Measurements from ENCODE around the gene NFKBIE. TPM values are rescaled to one million over a fixed set of nuclear protein-coding genes. Genes with fewer than 3 reads are reported as not detected.
A peak's percentile ranks its signal among the peaks of the same experiment; 100 is the strongest.

Gene NFKBIE
- total and polyA plus RNA-seq, 9 of the 15 experiments (the other 6 are each of a cell fraction or from before 2014, with no cell fraction given), result 2.1 to 16.4 (median 11.7) TPM

GRCh38 chr6:44312901-44313788, 47.8 kb upstream of the NFKBIE start, which contains the start of gene AARS2 (continued):
- TF ChIP-seq BMI1 (IDR thresholded peaks at IDR 0.05; ENCODE audit: low read length) (0 out of 2 replicates have a peak, but pooled peaks have one; percentile 5), TAF9B (IDR thresholded peaks at IDR 0.05; ENCODE audit: partially characterized antibody) (peak; percentile 93), POLR2A (conservative IDR thresholded peaks at IDR 0.05) (peak; percentile 96), CBFB (CRISPR knock-in tag; IDR thresholded peaks at IDR 0.05) (0 out of 2 replicates have a peak, but pooled peaks have one; percentile 7), THAP12 (CRISPR knock-in tag; IDR thresholded peaks at IDR 0.05) (peak; percentile 100), CBX2 (IDR thresholded peaks at IDR 0.05; ENCODE audit: insufficient read depth, low read length, poor library complexity, severe bottlenecking) (no peak), ATF1 (CRISPR knock-in tag; IDR thresholded peaks at IDR 0.05) (peak; percentile 75), ATF1 (tag; IDR thresholded peaks at IDR 0.05) (peak; percentile 97), CREB3 (tag; conservative IDR thresholded peaks at IDR 0.05; ENCODE audit: low read depth) (0 out of 2 replicates have a peak, but pooled peaks have one; percentile 35), NR2C1 (IDR thresholded peaks at IDR 0.05) (peak; percentile 33; the same call in 1 of the 2 replicates), NR2C1 (tag; IDR thresholded peaks at IDR 0.05) (peak; percentile 57), PBX2 (CRISPR knock-in tag; IDR thresholded peaks at IDR 0.05; ENCODE audit: low read depth) (no peak), PBX2 (tag; conservative IDR thresholded peaks at IDR 0.05; ENCODE audit: low read depth) (no peak), ZNF780A (CRISPR knock-in tag; IDR thresholded peaks at IDR 0.05) (no peak), ZBTB2 (IDR thresholded peaks at IDR 0.05) (peak; percentile 72), ZNF740 (CRISPR knock-in tag; IDR thresholded peaks at IDR 0.05) (peak; percentile 53; the same call in 1 of the 2 replicates), ZNF740 (tag; IDR thresholded peaks at IDR 0.05) (no peak; a peak in 1 of 4 replicates), MAFF (IDR thresholded peaks at IDR 0.05; ENCODE audit: low read length) (no peak), GABPA (tag; conservative IDR thresholded peaks at IDR 0.05; ENCODE audit: low read depth) (peak; percentile 72), NFIC (IDR thresholded peaks at IDR 0.05) (peak; percentile 62)
